HL-60/S4 (cell line): ENCODE results near the gene EIF1AY.
"Not testable (repeated sequence)": the region's sequence is repeated elsewhere in the genome, so short reads cannot be mapped to it uniquely, and the experiment has no call there.

Experiments used
- in situ Hi-C: fragments of 300-500 bp; cut with MboI; formaldehyde crosslinking; loops from 2 replicates; pipeline ENCODE4 v1.14.3; 2022; ENCODE audit warnings: low sequenced_read_pairs

EIF1AY gene

GRCh38 chrY:20575531-20576121, at the start of gene EIF1AY:
Gene EIF1AY (plus strand): TSS chrY:20575776. CDS start chrY:20575872, 96 bp downstream.
- in situ Hi-C loops = no loop called here

GRCh38 chrY:20528435-20528834, 47.1 kb upstream of the EIF1AY start:
- in situ Hi-C loops = no loop called here

GRCh38 chrY:20538186-20538585, 37.4 kb upstream of the EIF1AY start:
- in situ Hi-C loops = no loop called here

- in situ Hi-C loops = no loop called here
Measured at GRCh38 chrY:20538933-20539332, 36.6 kb upstream of the EIF1AY start.

GRCh38 chrY:20544451-20544960, 31.1 kb upstream of the EIF1AY start:
- in situ Hi-C loops = no loop called here

- in situ Hi-C loops = no loop called here
Measured at GRCh38 chrY:20546071-20546470, 29.5 kb upstream of the EIF1AY start.

- in situ Hi-C loops = no loop called here
Measured at GRCh38 chrY:20549289-20549688, 26.3 kb upstream of the EIF1AY start.

GRCh38 chrY:20551840-20552239, 23.7 kb upstream of the EIF1AY start:
- in situ Hi-C loops = no loop called here

- in situ Hi-C loops = not testable (repeated sequence)
Measured at GRCh38 chrY:20552764-20553323, 22.7 kb upstream of the EIF1AY start.

- in situ Hi-C loops = no loop called here
Measured at GRCh38 chrY:20555820-20556219, 19.8 kb upstream of the EIF1AY start.

GRCh38 chrY:20558677-20559076, 16.9 kb upstream of the EIF1AY start:
- in situ Hi-C loops = no loop called here

- in situ Hi-C loops = no loop called here
Measured at GRCh38 chrY:20559873-20560512, 15.6 kb upstream of the EIF1AY start.

GRCh38 chrY:20571306-20571705, 4.3 kb upstream of the EIF1AY start:
- in situ Hi-C loops = no loop called here

GRCh38 chrY:20576506-20576905, 930 bp downstream of the EIF1AY start:
- in situ Hi-C loops = no loop called here

GRCh38 chrY:20578206-20578605, 2.6 kb downstream of the EIF1AY start:
- in situ Hi-C loops = no loop called here

GRCh38 chrY:20581687-20582086, 6.1 kb downstream of the EIF1AY start:
- in situ Hi-C loops = no loop called here

- in situ Hi-C loops = no loop called here
Measured at GRCh38 chrY:20586161-20586560, 10.6 kb downstream of the EIF1AY start.
